ENCODE data around the gene COL6A3.

- TF ChIP-seq CTCF (conservative IDR thresholded peaks at IDR 0.05) (no peak), EZH2 (IDR thresholded peaks at IDR 0.05; ENCODE audit: low read depth) (no peak)
Observed at GRCh38 chr2:237457388-237457941, 43.5 kb upstream of the COL6A3 start.

Measured in PC-9 (cell line).